Measurements from ENCODE around the gene ZNF532.

GRCh38 chr18:58867281-58867961 lies 2.7 kb downstream of the ZNF532 start:
- no peak for TF ChIP-seq CTCF (conservative IDR thresholded peaks at IDR 0.05; ENCODE audit: low read length)
- no peak for TF ChIP-seq EZH2phosphoT487 (IDR thresholded peaks at IDR 0.05; ENCODE audit: borderline replicate concordance)
